GM12873 (cell line): ENCODE data around the gene ZNF518B.

ENCODE experiments used
- TF ChIP-seq, protein P1 (sequence below): IDR thresholded peaks from 2 replicates; pipeline ENCODE4 v1.5.1; 2012; ENCODE audit warnings: low read depth, mild to moderate bottlenecking, moderate library complexity, low read length, control low read depth; ENCODE audit not compliant: insufficient read depth; ENCODE audit errors: missing control alignments

Gene ZNF518B

DNA sequence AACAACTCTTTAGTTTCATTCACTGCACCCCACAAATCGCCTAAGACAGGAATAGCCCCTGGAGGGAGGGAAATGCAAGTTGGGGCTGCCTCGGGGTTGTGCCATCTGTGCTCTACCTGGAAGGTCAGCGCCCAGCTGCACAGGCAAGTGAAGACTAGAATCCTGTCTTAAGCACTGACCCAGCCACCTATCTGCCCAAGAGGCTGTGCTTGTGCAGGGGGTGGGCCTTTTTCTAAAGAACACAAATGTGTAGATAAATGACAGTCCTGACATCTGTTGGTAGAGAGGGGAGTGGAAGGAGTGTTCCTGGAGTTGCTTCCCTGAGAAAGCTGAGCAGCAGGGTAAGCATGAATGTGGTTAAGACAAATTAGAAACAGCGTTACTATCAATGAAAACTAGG is 15.7 kb downstream of the ZNF518B start:
- TF ChIP-seq, protein P1, sequence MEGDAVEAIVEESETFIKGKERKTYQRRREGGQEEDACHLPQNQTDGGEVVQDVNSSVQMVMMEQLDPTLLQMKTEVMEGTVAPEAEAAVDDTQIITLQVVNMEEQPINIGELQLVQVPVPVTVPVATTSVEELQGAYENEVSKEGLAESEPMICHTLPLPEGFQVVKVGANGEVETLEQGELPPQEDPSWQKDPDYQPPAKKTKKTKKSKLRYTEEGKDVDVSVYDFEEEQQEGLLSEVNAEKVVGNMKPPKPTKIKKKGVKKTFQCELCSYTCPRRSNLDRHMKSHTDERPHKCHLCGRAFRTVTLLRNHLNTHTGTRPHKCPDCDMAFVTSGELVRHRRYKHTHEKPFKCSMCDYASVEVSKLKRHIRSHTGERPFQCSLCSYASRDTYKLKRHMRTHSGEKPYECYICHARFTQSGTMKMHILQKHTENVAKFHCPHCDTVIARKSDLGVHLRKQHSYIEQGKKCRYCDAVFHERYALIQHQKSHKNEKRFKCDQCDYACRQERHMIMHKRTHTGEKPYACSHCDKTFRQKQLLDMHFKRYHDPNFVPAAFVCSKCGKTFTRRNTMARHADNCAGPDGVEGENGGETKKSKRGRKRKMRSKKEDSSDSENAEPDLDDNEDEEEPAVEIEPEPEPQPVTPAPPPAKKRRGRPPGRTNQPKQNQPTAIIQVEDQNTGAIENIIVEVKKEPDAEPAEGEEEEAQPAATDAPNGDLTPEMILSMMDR: no peak

DNA sequence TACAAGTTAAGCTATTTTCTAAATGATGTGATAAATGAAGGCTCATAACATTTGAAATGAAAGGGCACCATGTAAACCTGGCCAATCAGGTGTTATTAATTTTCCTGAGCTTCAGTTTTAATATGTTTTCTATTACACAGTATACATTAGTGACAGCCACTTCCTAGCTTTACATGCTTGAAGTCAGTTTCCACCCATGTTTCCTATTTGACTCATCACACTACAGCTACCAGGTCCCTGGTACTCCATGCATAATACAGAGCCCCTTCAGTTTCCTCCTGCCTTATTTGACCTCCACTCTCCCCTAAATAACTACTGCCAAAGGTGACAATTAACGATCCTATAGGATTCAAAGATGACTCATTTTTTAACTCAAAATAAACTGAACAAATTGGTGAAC is 18.3 kb downstream of the ZNF518B start:
- TF ChIP-seq, protein P1: no peak

DNA sequence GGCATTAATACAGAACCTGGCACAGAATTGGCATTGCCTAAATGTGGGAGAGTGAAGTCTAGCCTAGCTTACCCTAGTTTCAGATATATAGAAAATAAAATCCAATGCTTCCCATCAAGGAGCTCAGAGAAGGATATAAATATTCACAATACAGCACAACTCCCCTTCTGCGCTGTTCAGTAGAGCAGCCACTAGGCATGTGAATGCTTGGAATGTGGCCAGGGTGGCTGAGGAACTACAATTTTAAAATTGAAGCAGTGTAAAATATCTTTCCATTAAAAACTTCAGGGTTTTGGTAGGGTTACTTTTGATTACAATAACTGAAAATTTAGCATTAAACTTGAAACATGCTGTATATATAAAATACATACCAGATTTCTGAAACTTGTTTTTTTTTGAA is 19.5 kb downstream of the ZNF518B start:
- TF ChIP-seq, protein P1: no peak

DNA sequence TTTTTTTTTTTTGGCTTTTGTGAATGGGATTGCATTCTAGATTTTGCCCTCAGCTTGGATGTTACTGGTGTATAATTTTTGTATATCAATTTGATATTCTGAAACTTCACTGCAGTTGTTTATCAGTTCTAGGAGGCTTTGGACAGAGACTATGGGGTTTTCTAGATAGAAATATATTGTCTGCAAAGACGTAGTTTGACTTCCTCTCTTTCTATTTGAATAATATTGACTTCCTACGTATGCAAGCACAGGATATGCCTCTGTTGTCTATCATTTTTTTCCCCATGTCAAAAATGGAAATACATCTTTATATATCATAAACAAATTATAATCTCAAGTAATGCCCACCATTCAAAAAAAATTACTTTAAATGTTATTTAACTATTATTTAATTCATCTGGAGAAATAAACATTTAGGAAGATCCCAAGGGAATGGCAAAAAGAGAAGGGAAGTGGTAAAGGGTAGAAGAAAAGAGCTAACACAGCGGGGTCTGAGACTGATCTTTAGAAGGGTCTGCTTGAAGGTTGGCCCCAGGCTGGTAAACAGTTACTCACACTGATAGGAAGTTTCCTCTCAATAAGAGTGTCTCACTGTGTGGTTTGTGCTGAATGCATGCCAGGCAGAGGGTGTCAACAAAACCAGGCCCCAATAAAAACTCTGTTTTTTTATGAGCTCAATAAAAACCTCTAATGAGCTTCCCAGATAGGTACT is 35.7 kb downstream of the ZNF518B start:
- TF ChIP-seq, protein P1: no peak

DNA sequence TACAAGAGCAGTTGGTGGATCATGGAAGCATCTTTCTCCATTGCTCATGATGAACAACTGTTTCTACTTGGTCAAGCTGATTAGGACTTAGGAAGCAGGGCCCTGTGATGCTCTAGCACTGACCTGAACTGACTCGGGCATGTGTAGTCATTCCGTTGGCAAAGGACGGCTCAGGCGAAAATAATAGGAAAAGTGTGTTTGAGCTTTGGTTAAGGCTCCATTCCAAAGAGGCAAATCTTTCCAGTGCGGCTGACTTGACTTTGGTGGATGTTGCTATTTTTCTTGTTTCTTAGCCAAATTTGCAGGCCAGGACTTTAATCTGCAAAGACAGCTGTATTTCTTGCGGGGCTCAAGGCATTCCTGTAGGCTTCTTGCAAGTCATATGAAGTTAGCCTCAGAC is 39.5 kb downstream of the ZNF518B start:
- TF ChIP-seq, protein P1: no peak

DNA sequence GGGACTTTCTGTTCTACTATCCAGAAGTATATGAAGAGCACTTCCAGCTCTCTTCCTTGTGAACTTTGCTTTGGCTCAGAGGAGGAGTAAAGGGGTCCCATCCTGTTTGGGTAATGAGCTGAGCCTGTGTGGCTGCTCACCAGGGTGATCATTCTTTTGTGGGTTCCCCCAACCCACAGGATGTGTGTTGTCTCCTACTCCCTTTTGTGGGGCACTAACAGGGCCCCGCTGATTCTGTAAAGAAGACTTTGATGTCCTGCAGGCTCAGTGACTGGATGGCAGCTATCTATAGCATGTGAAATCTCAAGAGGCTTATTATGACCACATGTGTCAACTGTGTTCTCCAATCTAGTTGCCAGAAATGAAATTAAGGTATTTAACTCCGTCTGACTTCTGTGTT is 40.8 kb downstream of the ZNF518B start:
- TF ChIP-seq, protein P1: no peak

DNA sequence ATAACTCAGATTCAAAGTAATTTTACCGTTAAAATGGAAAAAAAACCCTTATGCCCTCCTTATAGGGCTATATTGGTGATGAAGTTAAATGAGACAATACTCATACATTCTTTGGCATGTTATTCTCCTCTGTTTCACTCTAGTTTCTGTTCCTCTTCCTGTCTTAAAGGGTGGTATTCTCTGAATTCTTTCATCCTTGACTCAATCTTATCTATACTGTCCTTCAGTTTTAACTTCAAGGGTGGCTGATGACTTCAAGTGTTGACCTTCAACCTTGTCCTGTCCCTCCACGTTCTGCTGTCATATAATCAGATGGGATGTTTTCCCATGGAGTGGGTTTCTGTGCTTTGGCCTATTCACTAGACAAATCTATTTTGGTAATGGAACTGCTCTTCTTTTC is 44.0 kb downstream of the ZNF518B start:
- TF ChIP-seq, protein P1: no peak

DNA sequence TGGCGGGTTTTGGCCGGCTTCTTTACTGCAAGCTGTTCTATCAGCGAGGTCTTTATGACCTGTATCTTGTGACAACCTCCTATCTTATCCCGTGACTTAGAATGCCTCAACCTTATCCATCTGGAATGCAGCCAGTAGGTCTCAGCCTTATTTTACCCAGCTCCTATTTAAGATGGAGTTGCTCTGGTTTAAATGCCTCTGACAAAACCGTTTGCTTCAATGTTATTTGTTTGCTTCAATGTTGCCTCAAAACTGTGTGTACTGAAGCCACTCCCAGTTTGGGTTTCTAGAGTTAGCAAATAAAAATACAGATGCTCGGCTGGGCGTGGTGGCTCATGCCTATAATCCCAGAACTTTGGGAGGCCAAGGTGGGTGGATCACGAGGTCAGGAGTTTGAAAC is 51.6 kb downstream of the ZNF518B start:
- TF ChIP-seq, protein P1: no peak
